UCSD-AML1 (cell line): ENCODE results near the gene OR2A7.
"Not testable (repeated sequence)": the region's sequence is repeated elsewhere in the genome, so short reads cannot be mapped to it uniquely, and the experiment has no call there.

ENCODE experiments used
- DNase-seq: peaks from one replicate; lab custom pipeline; 2025; ENCODE audit not compliant: unreplicated experiment; lab: John Stamatoyannopoulos, UW

OR2A7 gene

GRCh38 chr7:144255471-144255897 lies 9.1 kb downstream of the OR2A7 start:
- DNase-seq, result no peak

- not testable (repeated sequence) for DNase-seq
Observed at GRCh38 chr7:144252307-144252706, 12.3 kb downstream of the OR2A7 start.

GRCh38 chr7:144247674-144248330 lies 16.8 kb downstream of the OR2A7 start:
- not testable (repeated sequence) for DNase-seq

- not testable (repeated sequence) for DNase-seq
Observed at GRCh38 chr7:144246967-144247366, 17.6 kb downstream of the OR2A7 start.

- not testable (repeated sequence) for DNase-seq
Observed at GRCh38 chr7:144245372-144245771, 19.2 kb downstream of the OR2A7 start.

- DNase-seq, result not testable (repeated sequence)
Observed at GRCh38 chr7:144239365-144239764, 25.2 kb downstream of the OR2A7 start, which contains the start of gene OR2A42. TSS of gene OR2A42 (minus strand) at chr7:144239605. CDS start at chr7:144232843, 6,762 bp downstream.

- DNase-seq, result not testable (repeated sequence)
Observed at GRCh38 chr7:144238530-144239082, 26.0 kb downstream of the OR2A7 start.

- not testable (repeated sequence) for DNase-seq
Observed at GRCh38 chr7:144233039-144233438, 31.6 kb downstream of the OR2A7 start.

- not testable (repeated sequence) for DNase-seq
Observed at GRCh38 chr7:144231027-144231426, 33.6 kb downstream of the OR2A7 start.

GRCh38 chr7:144228810-144229209 lies 35.8 kb downstream of the OR2A7 start:
- DNase-seq, result not testable (repeated sequence)

- not testable (repeated sequence) for DNase-seq
Observed at GRCh38 chr7:144226866-144227265, 37.7 kb downstream of the OR2A7 start.

- DNase-seq, result not testable (repeated sequence)
Observed at GRCh38 chr7:144223675-144224074, 40.9 kb downstream of the OR2A7 start.

- DNase-seq, result not testable (repeated sequence)
Observed at GRCh38 chr7:144220531-144220930, 44.1 kb downstream of the OR2A7 start.

- not testable (repeated sequence) for DNase-seq
Observed at GRCh38 chr7:144219149-144219548, 45.4 kb downstream of the OR2A7 start.

GRCh38 chr7:144218581-144218980 lies 46.0 kb downstream of the OR2A7 start:
- DNase-seq, result not testable (repeated sequence)

- DNase-seq, result not testable (repeated sequence)
Observed at GRCh38 chr7:144217200-144217599, 47.4 kb downstream of the OR2A7 start.
